OCI-LY3 (cell line): ENCODE results near the gene HSF2BP.

Experiments
- EZH2phosphoT487 ChIP-seq: fragments of 200-600 bp; shearing (Covaris generic); IDR thresholded peaks from 2 replicates; pipeline ENCODE4 v1.6.1; 2018; ENCODE audit warnings: antibody characterized with exemption, mixed run types, low read depth
- TF ChIP-seq, protein P1 (sequence below): fragments of 200-600, 300-600 bp; sonication (generic); IDR thresholded peaks from 2 replicates; pipeline ENCODE4 v1.5.1; 2014; ENCODE audit warnings: antibody characterized with exemption, low read length, low read depth

DNA sequence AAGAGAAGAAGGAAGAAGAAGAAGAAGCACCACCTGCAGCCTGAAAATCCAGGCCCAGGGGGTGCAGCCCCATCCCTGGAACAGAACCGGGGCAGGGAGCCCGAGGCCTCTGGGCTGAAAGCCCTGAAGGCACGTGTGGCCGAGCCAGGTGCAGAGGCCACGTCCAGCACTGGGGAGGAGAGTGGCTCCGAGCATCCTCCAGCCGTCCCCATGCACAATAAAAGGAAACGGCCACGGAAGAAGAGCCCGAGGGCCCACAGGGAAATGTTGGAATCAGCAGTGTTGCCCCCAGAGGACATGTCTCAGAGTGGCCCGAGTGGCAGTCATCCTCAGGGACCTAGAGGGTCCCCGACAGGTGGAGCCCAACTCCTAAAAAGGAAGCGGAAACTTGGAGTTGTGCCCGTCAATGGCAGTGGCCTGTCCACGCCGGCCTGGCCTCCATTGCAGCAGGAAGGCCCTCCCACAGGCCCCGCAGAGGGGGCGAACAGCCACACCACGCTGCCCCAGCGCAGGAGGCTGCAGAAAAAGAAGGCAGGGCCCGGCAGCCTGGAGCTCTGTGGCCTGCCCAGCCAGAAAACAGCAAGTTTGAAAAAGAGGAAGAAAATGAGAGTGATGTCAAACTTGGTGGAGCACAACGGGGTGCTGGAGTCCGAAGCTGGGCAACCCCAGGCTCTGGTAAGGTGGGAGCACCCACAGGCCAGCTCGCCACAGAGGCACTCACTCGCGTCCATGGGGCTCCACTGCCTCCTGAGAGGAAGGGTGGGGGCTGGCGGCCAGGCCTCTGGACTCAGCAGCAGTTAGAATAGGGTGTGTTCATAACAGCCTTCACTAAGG is 28.5 kb upstream of the HSF2BP start:
- TF ChIP-seq, protein P1, sequence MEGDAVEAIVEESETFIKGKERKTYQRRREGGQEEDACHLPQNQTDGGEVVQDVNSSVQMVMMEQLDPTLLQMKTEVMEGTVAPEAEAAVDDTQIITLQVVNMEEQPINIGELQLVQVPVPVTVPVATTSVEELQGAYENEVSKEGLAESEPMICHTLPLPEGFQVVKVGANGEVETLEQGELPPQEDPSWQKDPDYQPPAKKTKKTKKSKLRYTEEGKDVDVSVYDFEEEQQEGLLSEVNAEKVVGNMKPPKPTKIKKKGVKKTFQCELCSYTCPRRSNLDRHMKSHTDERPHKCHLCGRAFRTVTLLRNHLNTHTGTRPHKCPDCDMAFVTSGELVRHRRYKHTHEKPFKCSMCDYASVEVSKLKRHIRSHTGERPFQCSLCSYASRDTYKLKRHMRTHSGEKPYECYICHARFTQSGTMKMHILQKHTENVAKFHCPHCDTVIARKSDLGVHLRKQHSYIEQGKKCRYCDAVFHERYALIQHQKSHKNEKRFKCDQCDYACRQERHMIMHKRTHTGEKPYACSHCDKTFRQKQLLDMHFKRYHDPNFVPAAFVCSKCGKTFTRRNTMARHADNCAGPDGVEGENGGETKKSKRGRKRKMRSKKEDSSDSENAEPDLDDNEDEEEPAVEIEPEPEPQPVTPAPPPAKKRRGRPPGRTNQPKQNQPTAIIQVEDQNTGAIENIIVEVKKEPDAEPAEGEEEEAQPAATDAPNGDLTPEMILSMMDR = no peak
- no peak for TF ChIP-seq EZH2phosphoT487
